A673 (cell line): ENCODE data around the gene HES1. TPM values are rescaled to one million over a fixed set of nuclear protein-coding genes. Genes with fewer than 3 reads are reported as not detected.
A peak's percentile ranks its signal among the peaks of the same experiment; 100 is the strongest.

Experiments
- BruUV-seq: library from RNA; stranded (reverse); fragments of 400-500 nt; replicated peaks from 2 replicates; lab custom pipeline; 2021; lab: Mats Ljungman, UMichigan
- CTCF ChIA-PET: fragments of 300-600 bp; sonication (Branson Sonifier 250); formaldehyde crosslinking; loops from one replicate; lab custom pipeline; 2022; ENCODE audit warnings: antibody characterized with exemption; lab: Charles Lee
- POLR2A ChIA-PET: fragments of 300-600 bp; sonication (Branson Sonifier 250); formaldehyde crosslinking; loops from one replicate; lab custom pipeline; 2022; ENCODE audit warnings: antibody characterized with exemption; ENCODE audit not compliant: low non-redundant PET; lab: Charles Lee
- DNase-seq: peaks from one replicate; pipeline ENCODE4 v3.0.0-alpha.2; 2015; ENCODE audit warnings: low spot score
- H3K27ac ChIP-seq: fragments of 200-600 bp; sonication (generic); 2 replicates; pipeline ENCODE4 v1.5.1; 2016; ENCODE audit warnings: mixed run types, low read depth, mild to moderate bottlenecking, mixed read lengths, antibody characterized with exemption, low read length; ENCODE audit not compliant: poor library complexity, severe bottlenecking
- H3K27me3 ChIP-seq: fragments of 200-600 bp; sonication (generic); replicated peaks from 2 replicates; pipeline ENCODE4 v1.6.1; 2017; ENCODE audit warnings: mixed run types, low read depth, mild to moderate bottlenecking, mixed read lengths, antibody characterized with exemption, low read length; ENCODE audit not compliant: insufficient read depth, poor library complexity
- H3K36me3 ChIP-seq: fragments of 200-600 bp; sonication (generic); 2 replicates; pipeline ENCODE4 v1.6.1; 2016; ENCODE audit warnings: mixed run types, mild to moderate bottlenecking, mixed read lengths, antibody characterized with exemption, low read length; ENCODE audit not compliant: insufficient read depth, poor library complexity, severe bottlenecking
- H3K4me1 ChIP-seq: fragments of 200-600 bp; sonication (generic); 2 replicates; pipeline ENCODE4 v1.6.1; 2017; ENCODE audit warnings: mixed run types, mild to moderate bottlenecking, mixed read lengths, antibody characterized with exemption, low read length; ENCODE audit not compliant: insufficient read depth, poor library complexity, severe bottlenecking
- H3K4me3 ChIP-seq: fragments of 200-600 bp; sonication (generic); 2 replicates; pipeline ENCODE4 v1.5.1; 2016; ENCODE audit warnings: low read depth, mixed run types, mild to moderate bottlenecking, mixed read lengths, low read length; ENCODE audit not compliant: poor library complexity, severe bottlenecking
- H3K9me3 ChIP-seq: fragments of 200-600 bp; sonication (generic); 2 replicates; pipeline ENCODE4 v1.6.1; 2016; ENCODE audit warnings: mixed run types, low read depth, mild to moderate bottlenecking, mixed read lengths, antibody characterized with exemption, low read length; ENCODE audit not compliant: poor library complexity, severe bottlenecking
- CTCF ChIP-seq: fragments of 300-800, 200-600 bp; sonication (generic); conservative IDR thresholded peaks from 2 replicates; pipeline ENCODE4 v1.5.1; 2017; ENCODE audit warnings: low read depth, mild to moderate bottlenecking, antibody characterized with exemption, low read length, moderate library complexity, mixed read lengths
- EZH2 ChIP-seq: fragments of 200-600 bp; sonication (generic); IDR thresholded peaks from 2 replicates; pipeline ENCODE4 v1.6.1; 2017; ENCODE audit warnings: borderline replicate concordance, low read depth, mild to moderate bottlenecking, mixed read lengths, antibody characterized with exemption, low read length; ENCODE audit not compliant: poor library complexity, severe bottlenecking
- intact Hi-C: fragments of 100-400 bp; cut with micrococcal nuclease; formaldehyde crosslinking; loops from one replicate; pipeline ENCODE4 v1.10.0; 2022; ENCODE audit not compliant: unreplicated experiment
- total RNA-seq: library from RNA; stranded (reverse); gene quantifications from 2 replicates; pipeline ENCODE4 v1.2.3, GENCODE V29; 2021

HES1 gene
- total RNA-seq, 1 experiment from 2014 or later, result 136 TPM

- peak; percentile 97 for DNase-seq
- H3K9me3 ChIP-seq, result no peaks in the 10 kb centered on the region
- intact Hi-C loops, result loop anchor here (1.0 to 10.0 kb wide), 8 partner anchors 46 to 1310 kb away; partner anchors contain the start of gene ACAP2
- H3K27ac ChIP-seq, result peak overlapping the region; percentile 98
- no peaks in the 10 kb centered on the region for H3K27me3 ChIP-seq
- TF ChIP-seq CTCF (no peak), EZH2 (no peak)
- H3K4me3 ChIP-seq, result peak overlapping the region; percentile 93
- POLR2A ChIA-PET, result interaction anchor here (0.6 kb wide), 6 partner anchors 63 to 466 kb away, joined by 3 to 6 read pairs (median 4); no protein-coding TSS in a partner anchor
- no TSS peak for BruUV-seq
- CTCF ChIA-PET, result interaction anchor here (0.6 to 0.9 kb wide), 4 partner anchors 63 to 354 kb away, joined by 3 to 7 read pairs (median 3); no protein-coding TSS in a partner anchor
- peaks cover 34% of the 10 kb centered on the region for H3K36me3 ChIP-seq
- peaks cover 29% of the 10 kb centered on the region for H3K4me1 ChIP-seq
Observed at GRCh38 chr3:194134757-194135515, 1.0 kb upstream of the HES1 start.

- ChIA-PET POLR2A (interaction anchor here (0.7 to 1.1 kb wide), 3 partner anchors 9 to 237 kb away, joined by 6 to 18 read pairs (median 9); no protein-coding TSS in a partner anchor), CTCF (interaction anchor here (0.7 to 2.8 kb wide), 4 partner anchors 178 to 469 kb away, joined by 3 to 11 read pairs (median 6); no protein-coding TSS in a partner anchor)
- Histone ChIP-seq H3K9me3 (no peaks in the 10 kb centered on the region), H3K4me1 (peaks cover 29% of the 10 kb centered on the region), H3K4me3 (peak overlapping the region; percentile 93), H3K27ac (peak overlapping the region; percentile 98), H3K36me3 (peaks cover 34% of the 10 kb centered on the region), H3K27me3 (no peaks in the 10 kb centered on the region)
- no TSS peak for BruUV-seq
- intact Hi-C loops, result loop anchor here (1.0 to 10.0 kb wide), 8 partner anchors 46 to 1309 kb away; partner anchors contain the start of gene ACAP2
- DNase-seq, result no peak
- no peak for TF ChIP-seq CTCF
- TF ChIP-seq EZH2, result no peak
Observed at GRCh38 chr3:194135516-194135805, 487 bp upstream of the HES1 start.

- Histone ChIP-seq H3K4me1 (peaks cover 23% of the 10 kb centered on the region), H3K4me3 (peak overlapping the region; percentile 93), H3K27ac (peak overlapping the region; percentile 98), H3K36me3 (peaks cover 34% of the 10 kb centered on the region), H3K9me3 (no peaks in the 10 kb centered on the region), H3K27me3 (no peaks in the 10 kb centered on the region)
- no peak for TF ChIP-seq CTCF
- no peak for TF ChIP-seq EZH2
- intact Hi-C loops, result loop anchor here (2.0 to 10.0 kb wide), 3 partner anchors 162 to 1308 kb away; partner anchors contain the start of gene ACAP2
- peak; percentile 40 for DNase-seq
- TSS peak; percentile 4 for BruUV-seq
- POLR2A ChIA-PET, result interaction anchor here (0.6 to 1.1 kb wide), 6 partner anchors 39 to 238 kb away, joined by 3 to 6 read pairs (median 3); no protein-coding TSS in a partner anchor
- CTCF ChIA-PET, result interaction anchor here (1.3 to 2.8 kb wide), 4 partner anchors 177 to 356 kb away, joined by 4 to 11 read pairs (median 10); no protein-coding TSS in a partner anchor
Observed at GRCh38 chr3:194136519-194137007, 615 bp downstream of the HES1 start.
